NCI-H2107 treated with DMSO at 0.1 percent for 48 hours (cell line): ENCODE measurements around the gene C1orf146.
"Not testable (repeated sequence)": the region's sequence is repeated elsewhere in the genome, so short reads cannot be mapped to it uniquely, and the experiment has no call there.

Experiments used
- DNase-seq: peaks from one replicate; lab custom pipeline; 2025; ENCODE audit not compliant: unreplicated experiment; lab: John Stamatoyannopoulos, UW

C1orf146 gene

DNA sequence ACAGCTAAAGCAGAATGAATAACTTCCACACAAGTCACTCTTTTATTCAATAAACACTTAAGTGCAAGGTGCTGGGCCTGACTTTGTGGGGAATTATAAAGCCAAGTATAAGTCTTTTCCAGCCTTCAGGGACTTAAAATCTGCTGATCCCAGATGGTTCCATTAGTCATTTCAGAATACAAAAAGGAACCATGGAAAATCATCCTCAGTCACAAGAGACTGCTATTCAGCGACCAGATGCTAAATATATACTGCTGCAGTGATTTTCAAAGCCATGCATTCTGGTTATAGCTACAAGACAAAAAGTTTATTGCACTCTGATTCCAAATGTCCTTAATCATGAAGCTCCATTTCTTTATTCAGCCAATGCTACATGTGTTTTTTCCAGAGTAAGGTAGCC, 55.3 kb downstream of the C1orf146 start:
- no peak for DNase-seq

DNA sequence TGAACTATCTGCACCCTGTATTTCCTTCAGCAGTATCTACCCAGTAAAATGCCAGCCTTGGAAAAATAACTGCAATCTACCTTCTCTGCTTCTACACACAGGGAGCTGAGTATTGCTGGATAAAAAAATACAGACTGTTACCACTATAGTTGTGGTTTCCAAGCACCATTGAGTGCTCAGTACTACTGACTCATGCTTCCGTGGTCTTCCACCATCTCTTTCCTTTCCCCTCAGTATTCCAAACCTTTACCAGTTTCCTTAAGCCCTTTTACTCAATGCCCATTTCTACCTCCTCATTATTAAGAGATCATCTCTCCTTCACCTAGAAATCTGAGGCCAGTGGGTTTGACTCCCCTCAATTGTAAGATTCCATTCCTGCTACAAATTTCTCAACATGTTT, 57.2 kb downstream of the C1orf146 start:
- DNase-seq, result no peak

DNA sequence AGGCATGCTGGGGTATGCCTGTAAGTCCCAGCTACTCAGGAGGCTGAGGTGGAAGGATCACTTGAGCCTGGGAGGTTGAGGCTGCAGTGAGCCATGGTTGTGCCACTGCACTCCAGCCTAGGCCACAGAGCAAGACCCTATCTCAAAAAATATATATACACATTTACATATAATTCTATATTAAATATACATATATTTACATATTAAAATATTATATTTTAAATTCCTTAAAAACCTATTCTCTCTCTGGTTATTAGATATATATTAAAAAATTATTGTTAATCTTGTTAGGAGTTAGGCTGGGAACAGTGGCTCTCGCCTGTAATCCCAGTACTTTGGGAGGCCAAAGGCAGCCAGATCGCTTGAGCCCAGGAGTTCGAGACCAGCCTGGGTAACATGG, 58.4 kb downstream of the C1orf146 start:
- DNase-seq, result no peak

DNA sequence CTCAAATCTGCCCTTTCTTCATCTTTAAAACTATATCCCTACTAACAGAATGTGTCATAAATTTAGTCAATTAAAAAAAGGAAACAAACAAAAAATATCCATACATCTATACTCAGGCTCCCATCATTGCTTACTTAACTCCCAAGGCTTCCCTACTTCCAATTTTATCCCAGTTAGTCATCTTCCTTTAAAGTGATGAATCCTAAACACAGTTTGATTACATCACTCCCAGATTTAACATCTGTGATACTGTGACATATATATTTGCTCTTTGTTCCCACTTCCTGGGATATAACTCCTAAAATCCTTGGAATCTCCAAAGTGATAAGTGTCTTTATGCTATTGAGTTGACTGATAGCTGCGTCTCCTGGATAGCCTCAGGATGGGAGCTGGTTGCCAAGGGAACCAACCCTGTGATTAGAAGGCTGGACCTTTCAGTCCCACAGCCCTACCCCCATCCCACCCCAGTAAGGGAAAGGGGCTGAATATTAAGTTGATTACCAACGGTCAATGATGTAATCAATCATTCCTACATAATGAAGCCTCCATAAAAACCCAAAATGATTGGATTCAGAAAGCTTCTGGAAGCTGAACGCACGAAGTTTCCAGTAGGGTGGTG, 59.5 kb downstream of the C1orf146 start:
- no peak for DNase-seq

DNA sequence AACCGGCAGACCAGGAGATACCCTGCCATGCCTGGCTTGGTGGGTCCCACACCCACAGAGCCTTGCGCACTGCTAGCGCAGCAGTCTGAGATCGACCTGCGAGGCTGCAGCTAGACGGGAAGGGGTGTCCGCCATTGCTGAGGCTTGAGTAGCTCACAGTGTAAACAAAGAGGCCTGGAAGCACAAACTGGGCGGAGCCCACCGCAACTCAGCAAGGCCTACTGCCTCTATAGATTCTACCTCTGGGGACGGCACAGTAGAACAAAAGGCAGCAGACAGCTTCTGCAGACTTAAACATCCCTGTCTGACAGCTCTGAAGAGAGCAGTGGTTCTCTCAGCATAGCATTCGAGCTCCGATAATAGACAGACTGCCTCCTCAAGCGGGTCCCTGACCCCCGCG, 62.1 kb downstream of the C1orf146 start:
- DNase-seq, result not testable (repeated sequence)

DNA sequence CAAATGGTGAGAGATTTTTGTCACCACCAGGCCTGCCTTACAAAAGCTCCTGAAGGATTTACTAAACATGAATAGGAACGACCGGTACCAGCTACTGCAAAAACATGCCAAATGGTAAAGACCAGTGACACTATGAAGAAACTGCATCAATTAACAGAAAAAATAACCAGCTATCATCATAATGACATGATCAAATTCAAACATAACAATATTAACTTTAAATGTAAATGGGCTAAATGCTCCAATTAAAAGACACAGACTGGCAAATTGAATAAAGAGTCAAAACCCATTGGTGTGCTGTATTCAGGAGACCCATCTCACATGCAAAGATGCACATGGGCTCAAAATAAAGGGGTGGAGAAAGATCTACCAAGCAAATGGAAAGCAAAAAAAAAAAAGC, 63.7 kb downstream of the C1orf146 start:
- DNase-seq, result not testable (repeated sequence)

- peak; percentile 70 for DNase-seq
Observed at GRCh38 chr1:92291372-92291999, 73.8 kb downstream of the C1orf146 start.
